ENCODE measurements around the gene CLNK.

DNA sequence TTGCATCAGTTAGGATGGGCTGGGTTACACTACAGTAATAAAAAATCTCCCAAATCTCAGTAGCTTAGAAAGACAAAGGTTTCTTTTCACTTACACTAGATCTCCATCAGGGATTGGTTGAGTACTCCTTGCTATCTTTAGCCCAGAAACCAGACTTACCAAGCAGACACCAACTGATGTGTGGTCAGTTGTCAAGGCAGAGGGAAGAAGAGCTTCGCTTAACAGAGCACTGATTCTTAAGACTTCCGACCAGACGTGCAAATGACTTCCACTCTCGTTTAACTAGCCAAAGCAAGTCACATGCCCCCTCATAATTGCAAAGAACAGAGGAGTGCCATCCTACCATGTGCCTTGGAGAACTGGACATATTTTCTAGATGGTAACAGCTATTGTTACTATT is 221.7 kb downstream of the CLNK start:
- TF ChIP-seq, protein P1, sequence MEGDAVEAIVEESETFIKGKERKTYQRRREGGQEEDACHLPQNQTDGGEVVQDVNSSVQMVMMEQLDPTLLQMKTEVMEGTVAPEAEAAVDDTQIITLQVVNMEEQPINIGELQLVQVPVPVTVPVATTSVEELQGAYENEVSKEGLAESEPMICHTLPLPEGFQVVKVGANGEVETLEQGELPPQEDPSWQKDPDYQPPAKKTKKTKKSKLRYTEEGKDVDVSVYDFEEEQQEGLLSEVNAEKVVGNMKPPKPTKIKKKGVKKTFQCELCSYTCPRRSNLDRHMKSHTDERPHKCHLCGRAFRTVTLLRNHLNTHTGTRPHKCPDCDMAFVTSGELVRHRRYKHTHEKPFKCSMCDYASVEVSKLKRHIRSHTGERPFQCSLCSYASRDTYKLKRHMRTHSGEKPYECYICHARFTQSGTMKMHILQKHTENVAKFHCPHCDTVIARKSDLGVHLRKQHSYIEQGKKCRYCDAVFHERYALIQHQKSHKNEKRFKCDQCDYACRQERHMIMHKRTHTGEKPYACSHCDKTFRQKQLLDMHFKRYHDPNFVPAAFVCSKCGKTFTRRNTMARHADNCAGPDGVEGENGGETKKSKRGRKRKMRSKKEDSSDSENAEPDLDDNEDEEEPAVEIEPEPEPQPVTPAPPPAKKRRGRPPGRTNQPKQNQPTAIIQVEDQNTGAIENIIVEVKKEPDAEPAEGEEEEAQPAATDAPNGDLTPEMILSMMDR (conservative IDR thresholded peaks at IDR 0.05; ENCODE audit: low read length): no peak
- TF ChIP-seq EZH2phosphoT487 (IDR thresholded peaks at IDR 0.05; ENCODE audit: borderline replicate concordance, low read depth, low read length): no peak

Data from OCI-LY7 (cell line).